ENCODE results near the gene WWOX.
"Not testable (repeated sequence)": the region's sequence is repeated elsewhere in the genome, so short reads cannot be mapped to it uniquely, and the experiment has no call there.

WWOX gene

DNA sequence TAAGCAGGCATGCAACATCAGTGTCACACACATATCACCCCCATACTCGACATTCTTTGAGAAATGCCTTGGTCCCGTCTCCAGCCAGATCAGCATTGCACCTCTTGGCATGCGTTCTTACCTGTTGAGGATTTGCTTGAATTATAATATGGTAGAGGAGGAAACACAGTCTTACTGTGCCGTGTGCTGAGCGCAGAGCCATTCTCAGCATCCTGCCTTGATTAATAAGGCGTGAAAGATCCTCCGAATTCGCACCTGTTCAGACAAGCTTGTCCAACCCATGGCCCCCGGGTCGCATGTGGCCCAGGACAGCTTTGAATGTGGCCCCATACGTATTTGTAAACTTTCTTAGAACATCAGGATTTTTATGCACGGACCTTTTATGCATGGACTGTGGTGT lies 408.1 kb downstream of the WWOX start:
- no peak for DNase-seq

- DNase-seq: no peak
Measured at GRCh38 chr16:78509965-78510364, 410.5 kb downstream of the WWOX start.

GRCh38 chr16:78510496-78510895 lies 411.0 kb downstream of the WWOX start:
- no peak for DNase-seq

DNA sequence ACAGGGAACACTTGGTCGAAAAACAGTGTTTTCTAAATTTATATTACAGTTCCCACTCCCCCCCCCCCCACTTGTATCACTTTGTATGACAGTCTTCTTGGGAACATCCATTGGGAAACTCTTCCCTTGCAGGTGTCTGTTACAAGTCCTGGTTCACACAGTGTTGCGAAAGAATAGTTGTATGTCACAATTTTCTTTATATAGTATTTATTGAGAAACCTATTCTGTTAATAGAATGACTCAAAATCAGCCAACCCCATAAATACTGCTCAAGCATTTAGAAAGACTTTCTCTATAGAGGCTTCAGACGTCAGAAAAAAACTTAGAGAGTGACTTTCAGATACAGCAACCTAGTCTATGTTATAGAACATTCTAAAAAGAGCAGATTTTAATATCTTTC lies 414.4 kb downstream of the WWOX start:
- no peak for DNase-seq

GRCh38 chr16:78514888-78515287 lies 415.4 kb downstream of the WWOX start:
- DNase-seq: not testable (repeated sequence)

GRCh38 chr16:78515421-78515820 lies 416.0 kb downstream of the WWOX start:
- no peak for DNase-seq

DNA sequence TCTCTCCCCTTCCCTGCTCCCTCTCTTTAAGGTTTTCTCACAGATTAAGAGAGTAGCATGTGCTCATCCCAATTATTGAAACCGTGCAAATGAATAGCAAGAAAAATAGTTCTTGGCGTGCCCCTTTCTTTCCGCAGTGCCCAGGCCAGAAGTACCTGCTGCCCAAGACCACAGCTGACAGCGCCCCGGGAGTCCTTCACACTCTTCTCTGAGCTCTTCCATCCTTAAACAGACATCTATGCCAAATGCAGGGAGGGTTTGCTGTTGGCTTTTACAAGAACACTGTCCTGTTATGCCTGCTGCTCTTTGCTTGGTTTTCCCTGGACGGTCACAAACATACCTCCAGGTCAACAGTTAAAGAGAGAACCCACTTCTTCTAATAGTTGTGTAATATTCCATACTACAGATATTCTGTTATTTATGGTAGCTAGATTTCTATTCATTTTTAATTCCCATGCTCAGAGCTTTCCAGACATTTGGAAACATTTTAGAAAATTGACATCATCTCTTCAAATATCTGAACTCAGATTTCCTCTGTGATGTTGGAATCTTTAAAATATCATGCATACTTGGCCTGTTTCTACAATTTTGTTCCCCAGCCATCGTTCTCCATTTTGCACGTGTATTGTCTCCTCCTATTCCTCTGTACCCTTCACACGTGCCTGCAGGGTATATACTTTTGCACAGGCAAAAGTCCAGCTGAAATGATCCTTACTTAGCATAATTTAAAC lies 416.7 kb downstream of the WWOX start:
- DNase-seq: no peak

- no peak for DNase-seq
Measured at GRCh38 chr16:78519896-78520295, 420.4 kb downstream of the WWOX start.

GRCh38 chr16:78520470-78520869 lies 421.0 kb downstream of the WWOX start:
- DNase-seq: no peak

- no peak for DNase-seq
Measured at GRCh38 chr16:78522327-78522726, 422.9 kb downstream of the WWOX start.

GRCh38 chr16:78523212-78523985 lies 423.9 kb downstream of the WWOX start:
- DNase-seq: no peak

DNA sequence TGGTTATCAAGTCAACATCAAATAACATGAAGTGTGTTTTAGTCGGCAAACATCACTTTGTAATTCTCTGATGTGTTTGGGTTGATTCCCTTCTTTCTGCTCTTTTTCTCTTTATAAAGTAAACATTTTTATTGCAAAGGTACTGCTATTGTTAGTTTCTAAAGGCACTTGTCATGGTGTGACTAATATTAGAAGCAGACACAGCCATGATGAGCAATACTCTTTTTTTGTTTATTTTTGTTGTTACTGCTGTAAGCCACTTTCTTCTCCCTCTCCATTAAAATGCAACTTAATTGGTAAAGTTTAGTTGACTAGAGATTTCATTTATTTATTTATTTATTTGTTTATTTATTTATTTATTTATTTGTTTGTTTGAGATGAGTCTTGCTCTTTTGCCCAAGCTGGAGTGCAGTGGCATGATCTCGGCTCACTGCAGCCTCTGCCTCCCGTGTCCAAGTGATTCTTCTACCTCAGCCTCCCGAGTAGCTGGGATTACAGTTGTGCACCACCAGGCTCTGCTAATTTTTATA lies 424.7 kb downstream of the WWOX start:
- no peak for DNase-seq

- DNase-seq: no peak
Measured at GRCh38 chr16:78528265-78528664, 428.8 kb downstream of the WWOX start.

GRCh38 chr16:78529881-78530280 lies 430.4 kb downstream of the WWOX start:
- DNase-seq: no peak

GRCh38 chr16:78530283-78530682 lies 430.8 kb downstream of the WWOX start:
- DNase-seq: no peak

GRCh38 chr16:78535098-78535497 lies 435.6 kb downstream of the WWOX start:
- DNase-seq: no peak

GRCh38 chr16:78537511-78537910 lies 438.1 kb downstream of the WWOX start:
- DNase-seq: no peak

GRCh38 chr16:78538292-78538691 lies 438.8 kb downstream of the WWOX start:
- no peak for DNase-seq

- no peak for DNase-seq
Measured at GRCh38 chr16:78538919-78539318, 439.5 kb downstream of the WWOX start.

- DNase-seq: no peak
Measured at GRCh38 chr16:78542419-78542818, 443.0 kb downstream of the WWOX start.

DNA sequence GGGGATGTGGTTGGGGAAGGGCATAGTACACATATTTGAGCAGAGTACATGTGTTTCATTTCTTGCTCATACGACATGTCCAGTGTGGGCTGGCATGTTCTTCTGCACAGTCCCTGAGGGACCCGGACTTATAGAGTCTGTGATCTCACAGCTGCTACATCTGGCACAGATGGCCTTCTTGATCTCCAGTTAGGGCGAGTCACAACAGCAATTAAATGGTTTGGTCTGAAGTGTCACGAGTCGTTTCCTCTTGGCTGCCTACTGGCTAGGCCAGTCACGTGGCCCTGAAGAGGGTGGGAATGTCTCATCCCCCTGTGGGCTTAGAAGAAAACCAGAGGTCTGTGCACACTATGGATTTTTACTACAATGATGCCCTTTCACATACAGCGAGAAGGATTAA lies 443.6 kb downstream of the WWOX start:
- no peak for DNase-seq

- no peak for DNase-seq
Measured at GRCh38 chr16:78549366-78549765, 449.9 kb downstream of the WWOX start.

DNA sequence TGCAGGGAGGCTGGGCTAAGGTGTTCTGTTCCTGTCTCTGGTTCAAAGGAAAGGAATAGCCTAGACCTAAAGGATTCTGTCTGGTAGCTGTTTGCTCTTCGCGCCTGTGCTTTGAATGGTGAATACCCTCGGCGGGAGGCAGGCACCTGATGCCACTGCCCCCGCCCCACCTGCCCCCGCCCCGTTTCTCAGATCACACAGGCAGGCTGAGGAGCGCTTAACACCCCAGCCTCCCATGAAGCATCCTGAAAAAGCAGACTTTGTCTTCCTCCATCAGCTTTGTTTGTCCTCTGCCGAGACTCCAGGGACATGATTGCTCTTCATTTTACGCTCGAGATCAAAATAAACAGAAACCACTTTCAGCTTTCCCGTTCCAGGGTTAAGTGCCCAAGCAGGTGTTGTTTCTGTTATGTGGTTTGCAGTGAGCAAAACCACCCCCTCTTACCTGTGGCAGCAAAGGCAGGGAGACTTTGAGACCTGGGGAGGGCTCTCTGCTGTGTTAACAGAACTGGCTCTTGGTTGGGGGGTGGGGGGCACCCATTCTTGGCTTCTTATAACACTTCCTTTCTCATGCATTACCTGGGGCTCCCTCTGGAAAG lies 452.1 kb downstream of the WWOX start:
- no peak for DNase-seq
